Endothelial cell (in vitro differentiated cells): ENCODE results near the gene SLC38A1. TPM values are rescaled to one million over a fixed set of nuclear protein-coding genes. Genes with fewer than 3 reads are reported as not detected.

Experiments
- DNase-seq: peaks from one replicate; pipeline ENCODE4 v3.0.0; 2021; ENCODE audit warnings: low spot score
- H3K27ac Mint-ChIP-seq: one replicate; pipeline ENCODE4 v1.8.0; 2021; ENCODE audit warnings: mixed read lengths, inconsistent platforms; ENCODE audit not compliant: unreplicated experiment
- H3K27me3 Mint-ChIP-seq: one replicate; pipeline ENCODE4 v1.8.0; 2021; ENCODE audit warnings: mild to moderate bottlenecking, moderate library complexity, mixed read lengths, inconsistent platforms; ENCODE audit not compliant: unreplicated experiment
- H3K36me3 Mint-ChIP-seq: one replicate; pipeline ENCODE4 v1.8.0; 2021; ENCODE audit warnings: mild to moderate bottlenecking, low read depth, mixed read lengths, inconsistent platforms; ENCODE audit not compliant: unreplicated experiment
- H3K4me1 Mint-ChIP-seq: one replicate; pipeline ENCODE4 v1.8.0; 2021; ENCODE audit warnings: mild to moderate bottlenecking, mixed read lengths, inconsistent platforms; ENCODE audit not compliant: unreplicated experiment
- H3K4me3 Mint-ChIP-seq: one replicate; pipeline ENCODE4 v1.8.0; 2021; ENCODE audit warnings: mild to moderate bottlenecking, mixed read lengths, inconsistent platforms; ENCODE audit not compliant: unreplicated experiment
- H3K9me3 Mint-ChIP-seq: one replicate; pipeline ENCODE4 v1.8.0; 2021; ENCODE audit warnings: mixed read lengths, inconsistent platforms; ENCODE audit not compliant: unreplicated experiment
- CTCF ChIP-seq: fragments of 200-600 bp; sonication (generic); IDR thresholded peaks from one replicate; pipeline ENCODE4 v1.5.0; 2021; ENCODE audit warnings: antibody characterized with exemption; ENCODE audit not compliant: unreplicated experiment
- total RNA-seq: library from RNA; stranded (reverse); fragmentation: NEBNext Ultra II Directional; extraction: Animal tissue kit (Norgen Biotek cat#: 25700); gene quantifications from one replicate; pipeline ENCODE4 v1.2.1, GENCODE V29; 2021; ENCODE audit not compliant: unreplicated experiment

SLC38A1 gene
- total RNA-seq, 1 donor from 2014 or later, result 100 TPM

GRCh38 chr12:46158501-46158900, 110.3 kb downstream of the SLC38A1 start:
- Mint-ChIP-seq H3K9me3 (no peaks in the 10 kb centered on the region), H3K4me1 (peaks cover 4% of the 10 kb centered on the region), H3K36me3 (no peaks in the 10 kb centered on the region), H3K27me3 (no peaks in the 10 kb centered on the region), H3K4me3 (no peak overlapping the region), H3K27ac (no peak overlapping the region)
- DNase-seq, result no peak
- TF ChIP-seq CTCF, result no peak

GRCh38 chr12:46154221-46154985, 114.4 kb downstream of the SLC38A1 start:
- Mint-ChIP-seq H3K4me1 (peaks cover 21% of the 10 kb centered on the region), H3K9me3 (no peaks in the 10 kb centered on the region), H3K36me3 (no peaks in the 10 kb centered on the region), H3K27ac (no peak overlapping the region), H3K4me3 (no peak overlapping the region), H3K27me3 (no peaks in the 10 kb centered on the region)
- no peak for TF ChIP-seq CTCF
- no peak for DNase-seq

- Mint-ChIP-seq H3K27ac (no peak overlapping the region), H3K36me3 (no peaks in the 10 kb centered on the region), H3K4me1 (peaks cover 22% of the 10 kb centered on the region), H3K4me3 (no peak overlapping the region), H3K9me3 (no peaks in the 10 kb centered on the region), H3K27me3 (no peaks in the 10 kb centered on the region)
- peak; percentile 64 for TF ChIP-seq CTCF
- DNase-seq, result no peak
Observed at GRCh38 chr12:46153268-46153872, 115.5 kb downstream of the SLC38A1 start.

GRCh38 chr12:46152456-46152855, 116.4 kb downstream of the SLC38A1 start:
- no peaks in the 10 kb centered on the region for H3K36me3 Mint-ChIP-seq
- no peak for DNase-seq
- H3K27me3 Mint-ChIP-seq, result no peaks in the 10 kb centered on the region
- peaks cover 24% of the 10 kb centered on the region for H3K4me1 Mint-ChIP-seq
- no peaks in the 10 kb centered on the region for H3K9me3 Mint-ChIP-seq
- no peak for TF ChIP-seq CTCF
- peak overlapping the region; percentile 45 for H3K27ac Mint-ChIP-seq
- no peak overlapping the region for H3K4me3 Mint-ChIP-seq

GRCh38 chr12:46150735-46151134, 118.1 kb downstream of the SLC38A1 start:
- Mint-ChIP-seq H3K4me3 (no peak overlapping the region), H3K4me1 (peaks cover 24% of the 10 kb centered on the region), H3K27me3 (no peaks in the 10 kb centered on the region), H3K36me3 (no peaks in the 10 kb centered on the region), H3K9me3 (no peaks in the 10 kb centered on the region), H3K27ac (peak overlapping the region; percentile 96)
- no peak for TF ChIP-seq CTCF
- no peak for DNase-seq
